ENCODE measurements around the gene DCLRE1C. TPM values are rescaled to one million over a fixed set of nuclear protein-coding genes. Genes with fewer than 3 reads are reported as not detected.
"Not testable (repeated sequence)": the region's sequence is repeated elsewhere in the genome, so short reads cannot be mapped to it uniquely, and the experiment has no call there.

DCLRE1C gene
- 2.2 TPM for total RNA-seq
- long read RNA-seq, partial matches to known transcripts: 0 of 5 reads
- long read RNA-seq, other reads (novel, unspliced or antisense): 2 of 5 reads

GRCh38 chr10:14954001-14954770 is at the start of gene DCLRE1C:
Gene DCLRE1C, minus strand, starts transcription at chr10:14954096. Its CDS starts 86 bp downstream, at chr10:14954010.
- peak; percentile 99 for ATAC-seq (ENCODE audit: poor library complexity)
- intact Hi-C loops (cut with DNase I): loop anchor here (5.0 to 10.0 kb wide), 2 partner anchors 77 to 141 kb away; partner anchors contain the start of genes RPP38 and SUV39H2
- peak; percentile 95 for DNase-seq

DNA sequence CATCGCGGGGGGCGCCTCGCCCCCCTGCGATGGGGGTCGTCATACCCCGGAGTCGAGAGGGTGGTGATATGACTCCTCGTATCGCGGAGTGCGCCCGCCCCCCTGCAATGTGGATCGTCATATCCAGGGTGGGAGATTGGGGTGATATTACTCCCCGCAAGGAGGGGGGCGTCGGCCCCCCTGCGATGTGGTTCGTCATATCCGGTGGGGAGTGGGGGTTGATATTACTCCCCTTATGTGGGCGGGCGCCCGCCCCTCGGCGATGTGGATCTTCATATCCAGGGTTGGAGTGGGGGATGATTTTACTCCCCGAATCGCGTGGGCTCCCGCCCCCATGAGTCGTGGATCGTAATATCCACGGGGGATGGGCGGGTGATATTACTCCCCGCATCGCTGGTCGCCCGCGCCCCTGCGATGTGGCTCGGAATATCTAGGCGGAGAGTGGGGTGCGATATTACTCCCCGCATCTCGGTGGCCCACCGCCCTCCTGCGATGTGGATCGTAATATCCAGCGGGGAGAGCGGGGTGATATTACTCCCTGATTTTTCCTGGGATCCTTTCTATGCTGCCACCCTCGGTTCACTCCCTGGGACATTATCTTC is 42.2 kb upstream of the DCLRE1C start:
- ATAC-seq (ENCODE audit: poor library complexity) (no peak), DNase-seq (no peak)
- intact Hi-C loops (cut with DNase I): no loop called here

DNA sequence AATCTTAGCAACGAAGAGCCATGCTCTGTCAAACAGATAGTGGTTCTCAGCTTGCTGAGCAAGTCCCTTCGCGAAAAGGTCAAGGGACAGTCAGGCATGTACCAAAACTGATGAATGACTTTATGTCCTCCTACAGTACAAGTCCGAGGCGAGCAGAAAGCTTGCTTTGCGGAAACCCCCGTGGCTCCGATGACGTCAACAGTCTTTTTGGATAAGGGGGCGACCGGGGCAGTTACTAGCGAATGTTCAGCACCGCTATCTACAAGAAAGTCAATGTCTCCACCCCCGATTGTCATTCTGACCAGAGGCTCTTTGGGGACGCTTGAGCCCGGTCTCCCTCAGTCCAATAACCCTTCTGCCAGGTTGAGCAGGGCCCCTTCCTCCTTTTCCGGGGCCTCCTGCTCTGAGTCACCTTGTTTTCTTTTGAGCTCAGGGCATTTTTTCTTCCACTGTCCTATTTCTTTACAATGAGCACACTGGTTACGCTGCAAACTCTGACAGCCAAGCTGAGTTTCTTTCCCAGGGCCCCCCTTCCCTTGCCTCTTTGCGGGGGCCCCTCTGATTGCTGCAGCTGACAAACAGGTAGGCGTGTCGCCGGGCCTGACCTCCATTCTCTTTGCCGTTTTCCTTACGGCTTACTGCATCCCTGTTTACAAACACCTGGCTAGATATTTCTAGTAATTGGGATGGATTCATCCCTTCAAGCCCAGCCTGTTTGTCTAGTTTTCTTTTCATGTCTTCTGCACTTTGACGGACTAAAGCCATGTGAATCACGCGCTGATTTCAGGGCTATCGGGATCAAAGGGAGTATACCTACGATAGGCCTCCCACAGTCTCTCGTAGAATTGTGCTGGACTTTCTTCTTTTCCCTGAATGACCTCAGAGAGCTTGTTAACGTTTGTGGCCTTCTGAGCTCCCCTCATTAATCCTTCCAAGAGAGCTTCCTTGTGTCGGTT is 39.9 kb upstream of the DCLRE1C start:
- intact Hi-C loops (cut with DNase I); DNase-seq; ATAC-seq (ENCODE audit: poor library complexity): not testable (repeated sequence)

GRCh38 chr10:14992336-14992735 is 38.4 kb upstream of the DCLRE1C start:
- DNase-seq; intact Hi-C loops (cut with DNase I); ATAC-seq (ENCODE audit: poor library complexity): not testable (repeated sequence)

- ATAC-seq (ENCODE audit: poor library complexity); DNase-seq; intact Hi-C loops (cut with DNase I): not testable (repeated sequence)
Observed at GRCh38 chr10:14991035-14991749, 37.3 kb upstream of the DCLRE1C start.

GRCh38 chr10:14989552-14989951 is 35.7 kb upstream of the DCLRE1C start:
- intact Hi-C loops (cut with DNase I); DNase-seq: not testable (repeated sequence)

GRCh38 chr10:14982744-14983143 is 28.8 kb upstream of the DCLRE1C start:
- intact Hi-C loops (cut with DNase I): no loop called here
- no peak for DNase-seq

More at GRCh38 chr10:14989552-14989951, 35.7 kb upstream of the DCLRE1C start:
- ATAC-seq (ENCODE audit: poor library complexity): not testable (repeated sequence)

DNA sequence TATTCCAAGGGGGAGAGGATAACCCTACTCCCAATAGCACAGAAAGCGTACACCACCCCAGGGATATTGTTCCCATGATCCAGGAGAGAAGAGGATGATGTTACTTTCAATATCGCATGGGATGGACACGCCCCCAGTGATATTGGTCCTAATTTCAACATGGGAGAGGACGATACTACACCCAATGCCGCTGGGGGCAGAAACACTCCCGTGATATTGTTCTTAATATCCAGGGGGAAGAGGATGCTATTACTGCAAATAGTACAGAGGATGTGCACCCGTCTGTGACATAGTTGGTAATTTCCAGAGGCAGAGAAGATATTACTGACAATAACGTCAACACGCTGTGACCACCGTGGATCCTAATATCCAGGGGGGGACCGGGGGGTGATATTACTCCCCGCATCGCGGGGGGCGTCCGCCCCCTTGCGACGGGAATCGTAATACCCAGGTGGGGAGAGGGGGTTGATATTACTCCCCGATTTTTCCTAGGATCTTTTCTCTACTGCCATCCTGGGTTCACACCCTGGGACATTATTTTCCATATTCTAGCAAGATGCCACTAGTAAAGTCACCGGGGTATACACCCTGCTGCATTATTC is 21.9 kb upstream of the DCLRE1C start:
- intact Hi-C loops (cut with DNase I): no loop called here
- no peak for DNase-seq
- ATAC-seq (ENCODE audit: poor library complexity): no peak

More at GRCh38 chr10:14982744-14983143, 28.8 kb upstream of the DCLRE1C start:
- ATAC-seq (ENCODE audit: poor library complexity): no peak

- ATAC-seq (ENCODE audit: poor library complexity); DNase-seq; intact Hi-C loops (cut with DNase I): not testable (repeated sequence)
Observed at GRCh38 chr10:14974153-14974998, 20.5 kb upstream of the DCLRE1C start.

DNA sequence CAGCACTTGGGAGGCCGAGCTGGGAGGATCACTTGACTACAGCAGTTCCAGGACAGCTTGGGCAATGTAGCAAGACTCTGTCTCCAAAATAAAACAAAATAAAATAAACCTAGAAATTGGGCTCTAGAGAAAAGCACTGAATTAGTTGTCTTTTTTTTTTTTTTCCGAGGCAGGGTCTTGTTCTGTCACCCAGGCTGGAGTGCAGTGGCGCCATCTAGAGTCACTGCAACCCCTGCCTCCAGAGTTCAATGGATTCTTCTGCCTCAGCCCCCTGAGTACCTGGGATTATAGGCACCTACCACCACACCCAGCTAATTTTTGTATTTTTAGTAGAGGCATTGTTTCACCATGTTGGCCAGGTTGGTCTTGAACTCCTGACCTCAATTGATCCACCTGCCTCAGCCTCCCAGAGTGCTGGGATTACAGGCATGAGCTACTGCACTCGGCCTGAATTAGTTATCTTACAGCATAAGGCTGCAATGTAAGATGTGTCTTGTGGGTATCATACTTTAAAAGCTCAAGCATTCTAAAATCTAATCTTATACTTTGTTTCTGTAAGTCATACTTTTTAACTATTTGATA is 18.1 kb upstream of the DCLRE1C start:
- intact Hi-C loops (cut with DNase I): no loop called here
- DNase-seq (peak; percentile 51), ATAC-seq (ENCODE audit: poor library complexity) (no peak)

DNA sequence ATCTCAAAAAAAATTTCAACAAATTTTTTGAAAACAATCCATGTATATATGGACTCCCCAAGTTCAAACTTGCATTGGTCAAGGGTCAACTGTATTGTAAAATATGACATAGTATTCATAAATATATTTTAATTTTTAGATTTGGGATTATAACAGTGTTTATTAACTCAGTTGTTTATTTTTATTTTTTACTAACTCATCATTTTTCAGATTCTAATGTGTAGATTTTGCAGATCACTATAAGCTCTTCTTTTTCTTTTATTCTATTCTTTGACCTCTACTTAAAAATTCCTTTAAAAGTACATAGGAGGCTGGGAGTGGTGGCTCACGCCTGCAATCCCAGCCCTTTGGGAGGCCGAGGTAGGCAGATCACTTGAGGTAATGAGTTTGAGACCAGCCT is 14.0 kb upstream of the DCLRE1C start:
- no peak for ATAC-seq (ENCODE audit: poor library complexity)
- intact Hi-C loops (cut with DNase I): no loop called here
- DNase-seq: no peak

GRCh38 chr10:14959221-14960057 is 5.5 kb upstream of the DCLRE1C start, which contains the start of gene MEIG1:
Gene MEIG1, plus strand, starts transcription at chr10:14959388. Its CDS starts 7,081 bp downstream, at chr10:14966469.
- ATAC-seq (ENCODE audit: poor library complexity): peak; percentile 99
- intact Hi-C loops (cut with DNase I): loop anchor here (10.0 kb wide), 1 partner anchor 135 kb away; the partner anchor contains the start of gene RPP38
- DNase-seq: peak; percentile 94

DNA sequence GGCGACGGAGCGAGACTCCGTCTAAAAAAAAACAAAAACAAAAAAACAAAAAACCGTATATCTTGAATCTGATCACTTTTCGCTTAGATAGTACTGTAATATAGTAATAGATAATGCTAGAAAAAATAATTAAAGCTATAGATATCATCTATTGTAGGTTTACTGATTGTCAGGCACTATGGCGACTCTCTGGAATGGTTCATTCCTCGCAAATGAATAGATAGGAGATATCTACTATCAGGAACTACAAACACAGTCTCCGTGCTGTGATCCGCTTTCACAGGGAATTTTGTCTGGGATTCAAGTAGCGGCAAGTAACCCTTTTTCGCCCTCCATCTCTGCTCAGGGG is 5.0 kb upstream of the DCLRE1C start:
- intact Hi-C loops (cut with DNase I): loop anchor here (10.0 kb wide), 1 partner anchor 136 kb away; the partner anchor contains the start of gene RPP38
- ATAC-seq (ENCODE audit: poor library complexity) (no peak), DNase-seq (no peak)

DNA sequence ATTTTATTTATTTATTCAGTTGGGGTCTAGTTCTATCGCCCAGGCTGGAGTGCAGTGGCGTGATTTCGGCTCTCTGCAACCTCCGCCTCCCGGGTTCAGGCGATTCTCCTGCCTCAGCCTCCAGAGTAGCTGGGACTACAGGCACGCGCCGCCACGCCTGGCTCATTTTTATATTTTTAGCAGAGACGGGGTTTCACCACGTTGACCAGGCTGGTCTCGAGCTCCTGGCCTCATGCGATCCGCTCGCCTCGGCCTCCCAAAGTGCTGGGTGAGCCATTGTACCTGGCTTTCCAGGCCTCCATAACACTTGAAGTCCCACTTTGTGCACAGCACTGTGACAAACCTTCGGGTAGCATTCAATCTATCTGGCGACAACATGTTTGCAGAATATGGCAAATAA is 1.0 kb upstream of the DCLRE1C start:
- no peak for ATAC-seq (ENCODE audit: poor library complexity)
- intact Hi-C loops (cut with DNase I): loop anchor here (5.0 to 10.0 kb wide), 2 partner anchors 78 to 140 kb away; partner anchors contain the start of genes RPP38 and SUV39H2
- DNase-seq: no peak

- intact Hi-C loops (cut with DNase I): loop anchor here (5.0 to 10.0 kb wide), 2 partner anchors 76 to 141 kb away; partner anchors contain the start of genes RPP38 and SUV39H2
- ATAC-seq (ENCODE audit: poor library complexity) (peak; percentile 64), DNase-seq (peak; percentile 64)
Observed at GRCh38 chr10:14953424-14954000, 384 bp downstream of the DCLRE1C start.

All from Right ventricle myocardium superior (tissue), 1 donor.